GM19324 (cell line): Measurements from ENCODE around the gene FMOD.

Source experiments
- ATAC-seq: cut with Tn5 transposase; IDR thresholded peaks from one replicate; pipeline ENCODE4 v1.9.1; 2021; ENCODE audit warnings: mild to moderate bottlenecking, moderate library complexity; ENCODE audit not compliant: unreplicated experiment, low FRiP score

The FMOD gene

DNA sequence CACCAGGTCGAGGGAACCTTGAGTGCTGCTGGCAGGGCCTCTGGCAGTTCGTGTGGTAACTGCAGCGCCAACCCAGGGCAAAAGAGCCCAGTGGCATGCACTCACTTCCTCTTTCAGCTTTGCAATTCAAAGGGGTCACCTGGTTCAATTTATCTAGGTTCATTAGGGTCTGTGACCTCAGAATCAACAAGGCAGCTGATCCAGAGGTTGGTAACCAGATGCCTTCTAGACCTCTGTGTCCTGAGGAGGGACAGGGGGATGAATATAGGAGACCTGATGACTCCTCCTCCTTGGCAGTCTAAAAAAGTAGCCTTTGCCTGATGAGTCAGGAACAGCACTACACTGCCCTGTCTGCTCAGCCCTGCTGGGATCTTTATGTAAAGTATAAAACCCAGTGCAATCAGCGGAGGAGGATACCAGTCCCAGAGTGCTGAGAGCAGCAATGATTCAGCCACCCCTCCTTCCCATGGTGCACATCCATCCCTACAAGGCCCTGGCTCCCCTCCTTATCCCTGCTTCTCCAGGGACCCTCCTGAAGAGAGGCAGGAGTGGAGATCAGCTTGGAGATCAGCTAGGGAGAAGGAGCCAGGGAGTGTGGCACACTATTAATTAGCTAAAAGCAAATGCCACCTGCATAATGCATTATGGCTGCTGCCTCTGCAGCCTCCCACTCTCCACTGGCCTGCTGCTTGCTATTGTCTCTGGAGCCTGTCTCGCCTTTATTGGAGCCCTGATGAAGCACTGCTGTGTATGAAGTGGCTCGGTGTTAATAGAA lies 11.2 kb upstream of the FMOD start:
- ATAC-seq: no peak

DNA sequence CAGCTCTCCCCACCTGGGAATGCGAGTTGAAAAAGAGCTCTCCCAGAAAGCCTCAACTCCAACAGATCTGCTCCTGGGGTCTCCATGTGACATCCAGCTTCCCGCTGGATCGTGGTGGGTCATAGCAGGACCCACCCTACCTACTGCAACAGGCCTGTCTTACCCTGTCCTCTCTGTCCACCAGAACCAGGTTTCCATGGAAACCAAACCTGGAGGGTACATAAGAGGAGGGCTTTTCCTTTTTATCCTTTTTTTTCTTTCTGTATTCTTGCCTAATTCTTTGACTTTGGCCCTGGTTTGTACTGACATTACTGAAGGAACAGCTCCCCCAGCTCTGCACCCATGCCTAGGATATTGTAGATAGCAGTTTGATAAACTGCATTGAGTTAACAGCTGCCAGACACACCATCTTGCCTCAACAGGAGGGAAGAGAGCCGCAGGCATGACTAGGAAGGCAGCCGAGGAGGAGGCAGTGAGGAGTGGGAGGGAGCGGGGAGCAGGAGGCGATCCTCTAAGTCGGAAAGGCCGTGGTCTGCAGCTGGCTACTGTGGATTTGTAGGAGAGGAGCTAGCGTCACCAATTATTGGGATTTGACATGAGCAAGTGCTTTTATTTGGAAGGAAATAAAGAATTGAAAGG lies 9.7 kb upstream of the FMOD start:
- ATAC-seq: no peak

- no peak for ATAC-seq
These were observed 8.2 kb upstream of the FMOD start for GRCh38 chr1:203359010-203359571.

GRCh38 chr1:203354246-203354645 lies 3.3 kb upstream of the FMOD start:
- no peak for ATAC-seq

- no peak for ATAC-seq
These were observed 2.6 kb upstream of the FMOD start for GRCh38 chr1:203353486-203353885.

- ATAC-seq: no peak
These were observed 973 bp downstream of the FMOD start for GRCh38 chr1:203349773-203350524.

- ATAC-seq: no peak
These were observed 1.8 kb downstream of the FMOD start for GRCh38 chr1:203349166-203349565.

GRCh38 chr1:203346769-203347102 lies 4.2 kb downstream of the FMOD start:
- no peak for ATAC-seq

DNA sequence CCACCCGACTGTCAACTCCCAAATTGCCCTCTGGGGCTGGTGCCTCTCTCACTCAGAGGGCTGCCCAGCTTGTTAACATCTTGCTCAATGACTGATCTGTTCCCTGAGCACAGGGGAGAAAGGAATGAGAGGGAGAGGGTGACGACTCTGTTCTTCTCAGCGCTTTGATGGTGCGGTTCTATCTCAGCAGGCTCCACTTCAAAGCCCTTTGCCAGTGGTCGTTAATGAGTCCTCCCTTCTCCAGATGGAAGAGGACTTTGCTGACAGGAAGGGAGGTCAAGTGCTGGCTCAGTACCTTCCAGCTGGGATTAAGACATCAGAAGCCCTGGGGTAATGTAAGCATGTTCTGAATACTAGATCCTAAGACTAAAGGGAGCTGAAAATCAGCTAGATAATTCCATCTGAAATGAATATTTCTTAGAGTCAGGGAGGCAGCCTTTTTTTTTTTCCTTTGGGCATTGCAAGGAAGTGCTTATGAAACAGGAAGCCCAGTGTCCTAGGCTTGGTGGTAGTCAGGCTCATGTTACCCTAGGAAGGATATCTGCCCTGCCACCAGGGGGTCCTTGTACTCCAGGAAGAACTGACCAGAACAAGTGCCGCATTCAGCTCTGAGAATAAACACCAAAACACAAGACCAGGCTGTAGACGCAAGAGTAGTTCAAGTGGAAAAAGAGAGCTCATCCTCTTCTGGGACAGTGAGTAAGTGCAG lies 4.7 kb downstream of the FMOD start:
- no peak for ATAC-seq

DNA sequence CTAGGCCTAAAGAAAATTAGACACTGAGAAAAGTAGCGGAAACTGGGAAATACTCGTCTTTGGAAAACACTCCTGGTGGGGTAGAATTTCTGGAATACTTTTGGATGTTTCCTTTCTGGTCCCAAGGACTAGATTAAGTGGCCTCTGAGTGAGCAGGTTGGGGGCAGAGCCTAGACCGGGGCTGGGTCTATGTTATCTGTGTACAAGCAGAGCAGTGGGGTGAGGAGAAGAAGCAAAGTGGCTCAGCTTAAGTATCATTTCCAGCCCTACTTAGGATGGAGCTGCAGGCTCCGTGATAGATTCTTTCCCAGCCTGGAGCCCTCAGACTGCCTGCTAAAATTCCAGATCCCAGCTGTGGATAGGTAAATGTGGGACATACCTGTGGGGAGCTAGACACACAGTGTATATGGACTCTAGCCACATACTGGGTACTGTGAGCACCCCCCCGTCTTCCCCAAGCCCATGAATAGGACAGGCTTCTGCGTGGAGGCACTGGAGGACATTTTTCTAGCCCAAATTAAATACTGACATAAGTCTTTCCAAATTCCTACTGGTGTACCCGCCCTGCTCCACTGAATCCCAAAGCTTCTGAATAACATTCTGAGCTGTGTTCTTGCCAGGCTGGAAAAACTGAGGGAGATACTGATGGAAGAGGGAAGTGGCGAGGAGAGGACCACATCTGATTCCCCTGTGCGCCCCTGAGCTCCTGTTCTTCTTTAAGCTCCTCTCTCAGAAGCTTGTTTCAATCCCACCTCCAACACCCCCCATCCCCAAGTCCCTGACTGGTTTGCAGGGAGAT lies 6.8 kb downstream of the FMOD start:
- no peak for ATAC-seq

DNA sequence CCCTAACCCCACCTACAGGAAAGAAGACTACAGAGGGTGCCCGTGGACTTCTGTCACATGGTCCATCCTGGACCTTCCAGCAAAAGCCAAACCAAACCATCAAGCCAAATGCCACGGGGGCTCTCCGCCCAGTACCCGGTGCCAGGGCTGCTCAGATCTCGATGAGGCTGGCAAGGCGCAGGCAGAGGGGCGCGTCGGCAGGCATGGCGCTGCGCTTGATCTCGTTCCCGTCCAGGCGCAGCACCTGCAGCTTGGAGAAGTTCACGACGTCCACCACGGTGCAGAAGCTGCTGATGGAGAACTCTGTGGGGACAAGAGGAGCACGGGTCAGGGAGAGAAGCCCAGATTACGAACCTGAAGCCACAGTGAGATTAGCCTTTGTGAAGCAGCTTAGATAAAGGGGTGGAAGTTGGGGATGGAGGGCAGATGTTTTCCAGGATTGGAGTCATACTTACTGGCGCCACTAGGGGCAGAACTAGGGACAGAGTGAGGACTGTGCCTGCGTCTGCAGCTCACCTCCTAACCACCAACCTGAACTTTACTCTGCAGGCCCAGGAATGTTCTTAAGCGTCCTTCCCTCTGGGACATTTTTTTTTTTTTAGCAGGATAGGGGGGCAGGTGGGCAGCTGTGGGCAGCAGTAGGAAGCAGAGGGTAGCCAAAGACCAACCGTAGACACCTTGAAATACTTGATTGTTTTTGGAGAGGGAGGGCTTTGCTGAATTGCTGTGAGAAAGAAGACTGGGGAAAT lies 8.6 kb downstream of the FMOD start:
- no peak for ATAC-seq

DNA sequence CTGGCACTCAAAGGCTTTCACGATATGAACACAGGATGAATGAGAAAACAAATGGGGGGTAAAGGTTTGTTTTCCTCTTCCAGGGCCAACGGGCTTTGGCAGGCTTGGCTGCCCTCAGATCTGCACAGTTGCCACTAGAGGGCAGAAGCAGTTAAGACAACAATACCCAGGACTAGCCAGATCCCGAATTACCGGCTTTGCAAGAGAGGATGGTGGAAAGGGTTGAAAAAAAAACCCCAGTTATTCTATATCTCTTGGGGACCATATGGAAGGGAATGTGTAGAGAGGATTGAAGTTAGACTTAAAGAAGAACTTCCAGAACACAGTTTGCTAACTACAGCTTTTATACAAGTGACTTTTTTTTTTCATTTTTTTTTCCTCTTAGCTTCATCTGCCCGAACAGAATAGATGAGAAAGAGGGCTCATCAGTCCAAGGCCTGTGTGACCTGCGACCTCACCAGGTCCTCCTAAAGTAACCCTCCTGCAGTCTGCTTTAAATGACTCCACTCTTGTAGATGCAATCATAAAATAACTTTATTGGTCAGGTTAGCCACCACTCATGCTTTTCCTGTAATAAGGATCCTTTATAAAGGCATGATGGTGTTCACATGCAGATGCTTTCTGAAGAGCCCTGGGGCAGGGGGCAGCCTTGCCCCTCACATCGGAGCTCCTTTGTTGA lies 10.7 kb downstream of the FMOD start:
- no peak for ATAC-seq

DNA sequence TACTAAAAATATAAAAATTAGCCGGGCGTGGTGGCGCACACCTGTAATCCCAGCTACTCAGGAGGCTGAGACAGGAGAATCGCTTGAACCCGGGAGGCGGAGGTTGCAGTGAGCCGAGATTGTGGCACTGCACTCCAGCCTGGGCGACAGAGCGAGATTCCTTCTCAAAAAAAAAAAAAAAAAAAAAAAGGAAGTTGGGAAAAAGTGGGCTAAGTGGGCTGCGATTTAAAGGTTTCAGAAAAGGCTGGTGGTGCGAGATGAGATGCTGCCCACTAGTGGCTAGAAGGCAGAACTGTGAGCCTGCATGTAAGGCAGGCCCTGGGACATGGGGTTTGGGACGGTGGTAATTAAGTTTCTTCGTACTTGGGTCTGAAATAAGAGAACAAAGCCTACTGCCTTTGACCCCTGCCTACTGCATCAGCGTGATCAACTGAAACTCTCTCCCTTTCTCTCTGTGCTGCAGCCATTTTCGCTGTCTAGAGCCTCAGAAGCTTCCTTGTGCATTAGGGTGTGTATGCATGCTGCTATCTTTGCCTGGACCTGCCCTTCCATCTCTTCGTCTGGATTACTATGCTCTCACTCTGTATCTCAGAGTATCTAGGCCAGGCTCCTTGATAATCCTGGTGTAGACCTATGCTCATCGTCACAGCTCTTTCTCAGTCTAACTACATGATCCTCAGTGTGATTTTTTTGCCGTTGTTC lies 12.4 kb downstream of the FMOD start:
- no peak for ATAC-seq

- no peak for ATAC-seq
These were observed 14.8 kb downstream of the FMOD start for GRCh38 chr1:203336097-203336496.

- no peak for ATAC-seq
These were observed 15.4 kb downstream of the FMOD start for GRCh38 chr1:203335503-203335902.

GRCh38 chr1:203331224-203331623 lies 19.7 kb downstream of the FMOD start:
- no peak for ATAC-seq

- no peak for ATAC-seq
These were observed 22.2 kb downstream of the FMOD start for GRCh38 chr1:203328714-203329122.
